ENCODE data around the gene PTPN20. TPM values are rescaled to one million over a fixed set of nuclear protein-coding genes. Genes with fewer than 3 reads are reported as not detected.

The PTPN20 gene
- total and polyA plus RNA-seq, 2 of the 4 experiments (the other 2 are of a cell fraction) = 0.14 TPM; not detected in 1

DNA sequence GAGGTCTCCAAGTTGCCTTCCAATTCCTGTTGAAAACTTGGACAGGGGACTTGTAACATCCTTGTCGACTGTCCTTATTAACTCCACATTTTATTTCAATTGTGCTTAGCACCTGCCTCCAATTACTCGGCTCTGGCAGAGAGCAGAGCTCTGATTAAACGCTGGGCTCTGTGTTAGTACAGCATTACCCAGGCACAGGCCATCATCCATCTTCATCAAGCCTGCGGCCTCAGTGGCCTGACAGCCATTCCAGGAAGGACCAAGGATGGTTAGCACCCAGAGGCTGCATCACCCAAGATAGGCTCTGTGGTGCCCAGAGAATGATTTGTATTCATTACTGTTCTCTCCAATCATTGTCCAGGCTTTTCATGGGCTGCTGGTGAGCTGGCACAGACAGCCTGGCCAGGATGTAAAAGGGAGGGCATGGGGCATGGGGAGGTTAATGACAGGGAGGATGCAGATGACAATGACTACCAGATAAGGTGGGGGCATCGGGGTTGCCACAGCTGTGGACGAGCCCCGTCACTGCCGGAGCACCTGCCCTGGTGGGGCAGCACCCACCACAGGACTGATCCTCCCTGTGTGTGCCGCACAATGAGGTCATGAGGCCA is 123.3 kb downstream of the PTPN20 start:
- WGBS, 2 experiments (ENCODE audit: extremely low coverage in 2 of 2, insufficient read length in 1 of 2) = 90% methylated on average over 2 of the region's 9 CpGs; no CpG with 5 or more reads in 1 of the 2 experiments
- no peak overlapping the region for H3K18ac ChIP-seq (ENCODE audit: low read depth, low read length)
- H4K20me1 ChIP-seq (ENCODE audit: insufficient read depth, low read length) = no peaks in the 10 kb centered on the region
- no peak overlapping the region for H2AK9ac ChIP-seq (replicated peaks; ENCODE audit: low read depth, low read length, poor library complexity)
- intact Hi-C loops (cut with micrococcal nuclease) (no loop called here), dilution Hi-C loops (cut with HindIII; ENCODE audit: low sequenced_read_pairs, unreplicated experiment) (no loop called here), in situ Hi-C loops (cut with MboI; ENCODE audit: low sequenced_read_pairs) (no loop called here)
- no peak overlapping the region for H3K4me3 ChIP-seq (ENCODE audit: insufficient read depth, low read depth, low read length)
- ATAC-seq (ENCODE audit: low read depth) = no peak
- H3K23ac ChIP-seq (ENCODE audit: low read depth, low read length) = no peak overlapping the region
- no peaks in the 10 kb centered on the region for H3K9me1 ChIP-seq (ENCODE audit: insufficient read depth, low read length)
- H3K36me3 ChIP-seq (ENCODE audit: control insufficient read depth, insufficient read depth, low read length) = no peaks in the 10 kb centered on the region
- ChIA-PET CTCF (interaction anchor here (2.4 kb wide), 1 partner anchor 10 kb away, joined by 12 read pairs; no protein-coding TSS in a partner anchor), POLR2A (ENCODE audit: unreplicated experiment) (no interaction called here)
- no peak overlapping the region for H3K4ac ChIP-seq (ENCODE audit: low read depth, low read length)
- no peak overlapping the region for H3K27ac ChIP-seq (ENCODE audit: insufficient read depth, low read length)
- H2BK120ac ChIP-seq (ENCODE audit: low read depth, low read length) = no peak overlapping the region
- no peak overlapping the region for H3K14ac ChIP-seq (replicated peaks; ENCODE audit: low read depth, low read length)
- H3K4me1 ChIP-seq (ENCODE audit: control insufficient read depth, insufficient read depth, low read length) = 0 out of 2 replicates have a peak, but pooled peaks cover 2% of the 10 kb centered on the region
- TF ChIP-seq MXI1 (IDR thresholded peaks at IDR 0.05; ENCODE audit: borderline replicate concordance, low read depth, low read length) (no peak), NFE2L2 (IDR thresholded peaks at IDR 0.05; ENCODE audit: low read depth, low read length) (no peak), POLR2A (IDR thresholded peaks at IDR 0.05; ENCODE audit: low read depth, low read length) (no peak), RCOR1 (IDR thresholded peaks at IDR 0.05; ENCODE audit: insufficient replicate concordance, low read length) (no peak), CEBPB (IDR thresholded peaks at IDR 0.05; ENCODE audit: low read depth, low read length) (no peak), BHLHE40 (IDR thresholded peaks at IDR 0.05; ENCODE audit: low read depth, low read length) (no peak), CHD1 (IDR thresholded peaks at IDR 0.05; ENCODE audit: low read depth, low read length) (no peak), MAZ (IDR thresholded peaks at IDR 0.05; ENCODE audit: borderline replicate concordance, low read depth, low read length) (no peak), SMC3 (IDR thresholded peaks at IDR 0.05; ENCODE audit: low read depth, low read length) (no peak), RAD21 (IDR thresholded peaks at IDR 0.05; ENCODE audit: low read length) (no peak), MAFK (IDR thresholded peaks at IDR 0.05; ENCODE audit: low read depth, low read length) (no peak), RFX5 (IDR thresholded peaks at IDR 0.05; ENCODE audit: low read depth, low read length) (no peak)
- TF ChIP-seq, protein P1, sequence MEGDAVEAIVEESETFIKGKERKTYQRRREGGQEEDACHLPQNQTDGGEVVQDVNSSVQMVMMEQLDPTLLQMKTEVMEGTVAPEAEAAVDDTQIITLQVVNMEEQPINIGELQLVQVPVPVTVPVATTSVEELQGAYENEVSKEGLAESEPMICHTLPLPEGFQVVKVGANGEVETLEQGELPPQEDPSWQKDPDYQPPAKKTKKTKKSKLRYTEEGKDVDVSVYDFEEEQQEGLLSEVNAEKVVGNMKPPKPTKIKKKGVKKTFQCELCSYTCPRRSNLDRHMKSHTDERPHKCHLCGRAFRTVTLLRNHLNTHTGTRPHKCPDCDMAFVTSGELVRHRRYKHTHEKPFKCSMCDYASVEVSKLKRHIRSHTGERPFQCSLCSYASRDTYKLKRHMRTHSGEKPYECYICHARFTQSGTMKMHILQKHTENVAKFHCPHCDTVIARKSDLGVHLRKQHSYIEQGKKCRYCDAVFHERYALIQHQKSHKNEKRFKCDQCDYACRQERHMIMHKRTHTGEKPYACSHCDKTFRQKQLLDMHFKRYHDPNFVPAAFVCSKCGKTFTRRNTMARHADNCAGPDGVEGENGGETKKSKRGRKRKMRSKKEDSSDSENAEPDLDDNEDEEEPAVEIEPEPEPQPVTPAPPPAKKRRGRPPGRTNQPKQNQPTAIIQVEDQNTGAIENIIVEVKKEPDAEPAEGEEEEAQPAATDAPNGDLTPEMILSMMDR (conservative IDR thresholded peaks at IDR 0.05; ENCODE audit: low read depth, low read length) = no peak
- TF ChIP-seq, protein P2, sequence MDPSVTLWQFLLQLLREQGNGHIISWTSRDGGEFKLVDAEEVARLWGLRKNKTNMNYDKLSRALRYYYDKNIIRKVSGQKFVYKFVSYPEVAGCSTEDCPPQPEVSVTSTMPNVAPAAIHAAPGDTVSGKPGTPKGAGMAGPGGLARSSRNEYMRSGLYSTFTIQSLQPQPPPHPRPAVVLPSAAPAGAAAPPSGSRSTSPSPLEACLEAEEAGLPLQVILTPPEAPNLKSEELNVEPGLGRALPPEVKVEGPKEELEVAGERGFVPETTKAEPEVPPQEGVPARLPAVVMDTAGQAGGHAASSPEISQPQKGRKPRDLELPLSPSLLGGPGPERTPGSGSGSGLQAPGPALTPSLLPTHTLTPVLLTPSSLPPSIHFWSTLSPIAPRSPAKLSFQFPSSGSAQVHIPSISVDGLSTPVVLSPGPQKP (IDR thresholded peaks at IDR 0.05; ENCODE audit: borderline replicate concordance, low read depth, low read length) = no peak
- TF ChIP-seq, protein P3, sequence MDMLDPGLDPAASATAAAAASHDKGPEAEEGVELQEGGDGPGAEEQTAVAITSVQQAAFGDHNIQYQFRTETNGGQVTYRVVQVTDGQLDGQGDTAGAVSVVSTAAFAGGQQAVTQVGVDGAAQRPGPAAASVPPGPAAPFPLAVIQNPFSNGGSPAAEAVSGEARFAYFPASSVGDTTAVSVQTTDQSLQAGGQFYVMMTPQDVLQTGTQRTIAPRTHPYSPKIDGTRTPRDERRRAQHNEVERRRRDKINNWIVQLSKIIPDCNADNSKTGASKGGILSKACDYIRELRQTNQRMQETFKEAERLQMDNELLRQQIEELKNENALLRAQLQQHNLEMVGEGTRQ (IDR thresholded peaks at IDR 0.05; ENCODE audit: low read depth, low read length) = no peak
- no peak overlapping the region for H2BK20ac ChIP-seq (ENCODE audit: low read depth, low read length)
- no peaks in the 10 kb centered on the region for H3K79me1 ChIP-seq (ENCODE audit: low read depth in 1 of 2, low read length in 2 of 2)
- H3K56ac ChIP-seq (ENCODE audit: extremely low read depth, insufficient read depth, low read length) = no peak overlapping the region
- H2BK5ac ChIP-seq (ENCODE audit: low read depth, low read length, poor library complexity, severe bottlenecking) = no peak overlapping the region
- no peaks in the 10 kb centered on the region for H3K9me3 ChIP-seq (ENCODE audit: control insufficient read depth, insufficient read depth, low read length)
- no peak for DNase-seq
- H2AFZ ChIP-seq (replicated peaks; ENCODE audit: low read length, poor library complexity) = no peak overlapping the region
- H2AK5ac ChIP-seq (ENCODE audit: low read depth, low read length) = no peak overlapping the region
- no peak overlapping the region for H3K9ac ChIP-seq (ENCODE audit: low read depth, low read length)
- peaks cover 25% of the 10 kb centered on the region for H3K27me3 ChIP-seq (ENCODE audit: control insufficient read depth, insufficient read depth, low read length)
- no peak overlapping the region for H4K8ac ChIP-seq (ENCODE audit: low read depth in 2 of 2, low read length in 2 of 2)
- H4K91ac ChIP-seq (ENCODE audit: insufficient read depth, low read depth, low read length) = no peak overlapping the region
- no peak overlapping the region for H2BK15ac ChIP-seq (ENCODE audit: low read depth, low read length)
- BruUV-seq (replicated peaks) = no TSS peak
- H3K4me2 ChIP-seq (ENCODE audit: low read depth, low read length) = no peak overlapping the region
- H4K5ac ChIP-seq (ENCODE audit: low read depth, low read length) = no peak overlapping the region

Data from IMR-90 (cell line).